Mesendoderm (in vitro differentiated cells): Measurements from ENCODE around the gene MAGEB1.

Experiments
- DNase-seq: peaks from one replicate; pipeline ENCODE4 v3.0.0; 2013
- H2AK5ac ChIP-seq: 2 replicates; pipeline ENCODE4 v1.6.1; 2013; ENCODE audit warnings: low read length, inconsistent platforms
- H2BK120ac ChIP-seq: 2 replicates; pipeline ENCODE4 v1.6.1; 2013; ENCODE audit warnings: low read depth, mild to moderate bottlenecking, low read length, moderate library complexity, mixed read lengths
- H2BK15ac ChIP-seq: replicated peaks from 2 replicates; pipeline ENCODE4 v1.6.1; 2013; ENCODE audit warnings: low read depth, mild to moderate bottlenecking, moderate library complexity
- H2BK5ac ChIP-seq: 2 replicates; pipeline ENCODE4 v1.6.1; 2013; ENCODE audit warnings: low read length, inconsistent platforms
- H3K18ac ChIP-seq: 2 replicates; pipeline ENCODE4 v1.6.1; 2013; ENCODE audit warnings: mild to moderate bottlenecking, low read length, mixed read lengths
- H3K23ac ChIP-seq: one replicate; pipeline ENCODE4 v1.6.1; 2013; ENCODE audit warnings: low read length
- H3K27ac ChIP-seq: 2 replicates; pipeline ENCODE4 v1.5.1; 2013; ENCODE audit warnings: low read depth, mild to moderate bottlenecking, inconsistent platforms, low read length, moderate library complexity
- H3K27me3 ChIP-seq: 2 replicates; pipeline ENCODE4 v1.6.1; 2013; ENCODE audit warnings: low read length, control low read depth, mild to moderate bottlenecking, inconsistent platforms; ENCODE audit not compliant: insufficient read depth, poor library complexity
- H3K36me3 ChIP-seq: 2 replicates; pipeline ENCODE4 v1.6.1; 2013; ENCODE audit warnings: low read length, inconsistent platforms; ENCODE audit not compliant: control insufficient read depth, insufficient read depth
- H3K4ac ChIP-seq: one replicate; pipeline ENCODE4 v1.6.1; 2013; ENCODE audit warnings: low read depth, mild to moderate bottlenecking, low read length, moderate library complexity
- H3K4me1 ChIP-seq: 2 replicates; pipeline ENCODE4 v1.6.1; 2013; ENCODE audit warnings: low read depth, low read length, inconsistent platforms; ENCODE audit not compliant: control insufficient read depth
- H3K4me2 ChIP-seq: 2 replicates; pipeline ENCODE4 v1.6.1; 2013; ENCODE audit warnings: low read length
- H3K4me3 ChIP-seq: 2 replicates; pipeline ENCODE4 v1.5.1; 2013; ENCODE audit warnings: mild to moderate bottlenecking, low read length
- H3K56ac ChIP-seq: one replicate; pipeline ENCODE4 v1.6.1; 2013; ENCODE audit warnings: low read length
- H3K79me1 ChIP-seq: 2 replicates; pipeline ENCODE4 v1.6.1; 2013; ENCODE audit warnings: low read length, inconsistent platforms
- H3K79me2 ChIP-seq: 2 replicates; pipeline ENCODE4 v1.6.1; 2013; ENCODE audit warnings: mild to moderate bottlenecking, low read length; ENCODE audit not compliant: control insufficient read depth, insufficient read depth
- H3K9ac ChIP-seq: 2 replicates; pipeline ENCODE4 v1.6.1; 2013; ENCODE audit warnings: low read length, inconsistent platforms
- H4K5ac ChIP-seq: one replicate; pipeline ENCODE4 v1.6.1; 2013; ENCODE audit warnings: low read length
- H4K8ac ChIP-seq: one replicate; pipeline ENCODE4 v1.6.1; 2013; ENCODE audit warnings: low read depth, mild to moderate bottlenecking, control low read depth, low read length, moderate library complexity

The MAGEB1 gene

GRCh38 chrX:30301208-30301607 lies 54.3 kb downstream of the MAGEB1 start:
- no peaks in the 10 kb centered on the region for H3K79me2 ChIP-seq
- no peak overlapping the region for H3K9ac ChIP-seq
- H2BK120ac ChIP-seq: no peak overlapping the region
- H2AK5ac ChIP-seq: no peak overlapping the region
- no peak overlapping the region for H2BK15ac ChIP-seq
- no peak overlapping the region for H3K4me2 ChIP-seq
- H3K4me3 ChIP-seq: no peak overlapping the region
- H3K27me3 ChIP-seq: no peaks in the 10 kb centered on the region
- no peak overlapping the region for H3K23ac ChIP-seq
- H3K4ac ChIP-seq: no peak overlapping the region
- DNase-seq: no peak
- H2BK5ac ChIP-seq: no peak overlapping the region
- H3K36me3 ChIP-seq: no peaks in the 10 kb centered on the region
- H3K79me1 ChIP-seq: no peaks in the 10 kb centered on the region
- no peaks in the 10 kb centered on the region for H3K4me1 ChIP-seq
- no peak overlapping the region for H3K56ac ChIP-seq
- no peak overlapping the region for H4K5ac ChIP-seq
- H3K18ac ChIP-seq: no peak overlapping the region
- H3K27ac ChIP-seq: no peak overlapping the region
- H4K8ac ChIP-seq: no peak overlapping the region
